GM12878 (cell line): ENCODE measurements around the gene SEC31B. TPM values are rescaled to one million over a fixed set of nuclear protein-coding genes. Genes with fewer than 3 reads are reported as not detected.

Source experiments
- ATAC-seq: fragments of 200-7000 bp; cut with Tn5 transposase; 3 replicates; pipeline ENCODE4 v1.9.1; 2020; ENCODE audit warnings: mild to moderate bottlenecking, moderate library complexity
- BruUV-seq: library from RNA; stranded (reverse); fragments of 400-500 nt; replicated peaks from 2 replicates; lab custom pipeline; 2021; lab: Mats Ljungman, UMichigan
- CTCF ChIA-PET: fragments of 300-600 bp; sonication (Branson Sonifier 250); formaldehyde crosslinking; extraction: SDS; loops from one replicate; lab custom pipeline; 2021; ENCODE audit warnings: inconsistent platforms; lab: Yijun Ruan, JAX
- POLR2A ChIA-PET: fragments of 350-600 bp; formaldehyde crosslinking; extraction: SDS; loops from one replicate; lab custom pipeline; 2021; ENCODE audit warnings: inconsistent platforms; lab: Charles Lee
- RAD21 ChIA-PET: fragments of 300-600 bp; sonication (Branson Sonifier 250); formaldehyde crosslinking; loops from one replicate; lab custom pipeline; 2023; ENCODE audit warnings: antibody characterized with exemption; ENCODE audit not compliant: unreplicated experiment; lab: Charles Lee
- SMC1A ChIA-PET: fragments of 300-600 bp; sonication (Branson Sonifier 250); formaldehyde crosslinking; loops from one replicate; lab custom pipeline; 2023; ENCODE audit not compliant: unreplicated experiment, uncharacterized antibody; lab: Charles Lee
- DNase-seq: peaks from one replicate; pipeline ENCODE4 v3.0.0-alpha.2; 2011; ENCODE audit warnings: low read depth, low spot score
- FAIRE-seq: peaks from 3 replicates; lab custom pipeline; 2011; peaks lifted over from hg19 to GRCh38; lab: Jason Lieb, UNC
- H2AFZ ChIP-seq: 2 replicates; pipeline ENCODE4 v1.6.0; 2011; ENCODE audit warnings: low read depth, low read length, control low read depth; ENCODE audit not compliant: control insufficient read depth
- H3K27ac ChIP-seq: 2 replicates; pipeline ENCODE4 v1.5.1; 2011; ENCODE audit warnings: control low read depth; ENCODE audit not compliant: control insufficient read depth, insufficient read depth
- H3K27me3 ChIP-seq, 2 experiments: replicated peaks in 1 of 2; 2 replicates each; pipeline versions ENCODE4 v1.6.0 to v1.6.1; 2011; ENCODE audit warnings: low read length in 1 of 2; ENCODE audit not compliant: control insufficient read depth in 2 of 2, insufficient read depth in 2 of 2
- H3K36me3 ChIP-seq, 2 experiments: 2 replicates each; pipeline ENCODE4 v1.5.1; 2011; ENCODE audit warnings: low read length in 1 of 2; ENCODE audit not compliant: control insufficient read depth in 2 of 2, insufficient read depth in 2 of 2
- H3K4me1 ChIP-seq: 2 replicates; pipeline ENCODE4 v1.6.1; 2011; ENCODE audit warnings: mild to moderate bottlenecking, low read length, moderate library complexity, mixed read lengths; ENCODE audit not compliant: control insufficient read depth, insufficient read depth
- H3K4me2 ChIP-seq: 2 replicates; pipeline ENCODE4 v1.6.0; 2011; ENCODE audit warnings: control low read depth; ENCODE audit not compliant: control insufficient read depth, insufficient read depth
- H3K4me3 ChIP-seq: fragments of 200-600 bp; sonication (generic); 2 replicates; pipeline ENCODE4 v1.5.1; 2016
- H3K79me2 ChIP-seq: 2 replicates; pipeline ENCODE4 v1.6.0; 2011; ENCODE audit warnings: low read length; ENCODE audit not compliant: control insufficient read depth, insufficient read depth
- H3K9ac ChIP-seq: 2 replicates; pipeline ENCODE4 v1.8.0; 2011; ENCODE audit warnings: low read length, control low read depth, mixed read lengths; ENCODE audit not compliant: control insufficient read depth, insufficient read depth
- H3K9me3 ChIP-seq: replicated peaks from 3 replicates; pipeline ENCODE4 v1.5.1; 2011; ENCODE audit warnings: mild to moderate bottlenecking, low read length; ENCODE audit not compliant: control insufficient read depth, insufficient read depth
- H4K20me1 ChIP-seq: 2 replicates; pipeline ENCODE4 v1.6.0; 2011; ENCODE audit not compliant: control insufficient read depth, insufficient read depth
- BACH1 ChIP-seq: fragments of 450-650 bp; IDR thresholded peaks from 2 replicates; pipeline ENCODE4 v1.6.1; 2017; ENCODE audit warnings: mild to moderate bottlenecking, borderline replicate concordance
- GATAD2B ChIP-seq: fragments of 450-650 bp; conservative IDR thresholded peaks from 2 replicates; pipeline ENCODE4 v1.6.1; 2017; ENCODE audit warnings: low read depth, mild to moderate bottlenecking, moderate library complexity
- HDGF ChIP-seq: fragments of 450-650 bp; IDR thresholded peaks from 2 replicates; pipeline ENCODE4 v1.6.1; 2016; ENCODE audit warnings: antibody characterized with exemption
- JUND ChIP-seq: IDR thresholded peaks from 2 replicates; pipeline ENCODE4 v1.6.1; 2012; ENCODE audit warnings: low read depth, mild to moderate bottlenecking, low read length, improper control_type of control experiment, moderate library complexity
- KDM1A ChIP-seq: fragments of 200-600 bp; sonication (generic); IDR thresholded peaks from 2 replicates; pipeline ENCODE4 v1.6.1; 2016; ENCODE audit warnings: borderline replicate concordance
- MTA2 ChIP-seq: fragments of 450-650 bp; IDR thresholded peaks from 2 replicates; pipeline ENCODE4 v1.6.1; 2016; ENCODE audit warnings: low read depth, mild to moderate bottlenecking, moderate library complexity
- MYB ChIP-seq: fragments of 150-350 bp; IDR thresholded peaks from 2 replicates; pipeline ENCODE4 v1.6.1; 2014; ENCODE audit warnings: mild to moderate bottlenecking, low read depth, low read length, borderline replicate concordance
- POU2F2 ChIP-seq: IDR thresholded peaks from 3 replicates; pipeline ENCODE4 v1.6.1; 2011; ENCODE audit warnings: low read depth, mild to moderate bottlenecking, low read length, borderline replicate concordance
- RFX5 ChIP-seq: IDR thresholded peaks from 2 replicates; pipeline ENCODE4 v1.6.1; 2011; ENCODE audit warnings: low read depth, low read length, improper control_type of control experiment
- RUNX3 ChIP-seq: IDR thresholded peaks from 2 replicates; pipeline ENCODE4 v1.6.1; 2012; ENCODE audit warnings: low read length, inconsistent platforms
- SMAD1 ChIP-seq: fragments of 450-650 bp; IDR thresholded peaks from 2 replicates; pipeline ENCODE4 v1.6.1; 2018; ENCODE audit warnings: mild to moderate bottlenecking, low read depth; ENCODE audit not compliant: partially characterized antibody
- SMC3 ChIP-seq: IDR thresholded peaks from 2 replicates; pipeline ENCODE4 v1.6.1; 2011; ENCODE audit warnings: low read length, improper control_type of control experiment, borderline replicate concordance
- SUPT20H ChIP-seq: IDR thresholded peaks from 2 replicates; pipeline ENCODE4 v1.6.1; 2011; ENCODE audit warnings: low read depth, mild to moderate bottlenecking, low read length, moderate library complexity, borderline replicate concordance; ENCODE audit not compliant: control insufficient read depth
- WGBS: methylation state at CpG from one replicate; pipeline ENCODE4 v1.1.6; 2016; ENCODE audit warnings: low lambda C conversion rate; ENCODE audit not compliant: insufficient replicate concordance, insufficient coverage; ENCODE audit errors: missing lambda C conversion rate; 5-methylcytosine and 5-hydroxymethylcytosine counted together
- in situ Hi-C: fragments of 300-500 bp; cut with MboI; formaldehyde crosslinking; loops from 9 replicates; pipeline ENCODE4 v1.14.3; 2018; ENCODE audit warnings: mixed read lengths
- intact Hi-C: fragments of 100-400 bp; cut with micrococcal nuclease; formaldehyde crosslinking; loops from one replicate; pipeline ENCODE4 v1.14.2; 2022; ENCODE audit not compliant: unreplicated experiment
- polyA plus RNA-seq, 11 experiments: library from polyadenylated mRNA; depleted of rRNA in 4 of 11; unstranded in 6 of 11; stranded (reverse) in 5 of 11; fragments of >200 nt; fragmentation: Nextera tagmentation in 4 of 11; fragmentation: Illumina TruSeq in 1 of 11; extraction: Ambion mirVana in 4 of 11; extraction: Trizol in 1 of 11; gene quantifications; 1 replicate in 1 of 11; 2 replicates in 10 of 11; pipeline versions ENCODE4 v1.2.1 to v1.2.3, GENCODE V29; 2011 to 2016; ENCODE audit warnings: inconsistent platforms in 2 of 11, missing spikeins in 2 of 11, low read depth in 1 of 11
- total RNA-seq, 4 experiments: library from RNA; depleted of rRNA in 3 of 4; stranded (reverse); fragments of >200 nt in 3 of 4; fragmentation: Illumina TruSeq in 1 of 4; extraction: Trizol in 1 of 4; gene quantifications; 2 replicates each; pipeline versions ENCODE4 v1.2.1 to v1.2.3, GENCODE V29; 2013 to 2021
- TF ChIP-seq, protein P1 (sequence below): IDR thresholded peaks from 2 replicates; pipeline ENCODE4 v1.6.1; 2012; ENCODE audit warnings: low read depth, low read length, improper control_type of control experiment
- TF ChIP-seq, protein P2 (sequence below): fragments of 150-350 bp; IDR thresholded peaks from 2 replicates; pipeline ENCODE4 v1.6.1; 2014; ENCODE audit warnings: mild to moderate bottlenecking, low read depth, low read length

The SEC31B gene
- total and polyA plus RNA-seq, 10 of the 15 experiments (the other 5 are each of a cell fraction or from before 2014, with no cell fraction given): 3.4 to 24.3 (median 9.9) TPM

DNA sequence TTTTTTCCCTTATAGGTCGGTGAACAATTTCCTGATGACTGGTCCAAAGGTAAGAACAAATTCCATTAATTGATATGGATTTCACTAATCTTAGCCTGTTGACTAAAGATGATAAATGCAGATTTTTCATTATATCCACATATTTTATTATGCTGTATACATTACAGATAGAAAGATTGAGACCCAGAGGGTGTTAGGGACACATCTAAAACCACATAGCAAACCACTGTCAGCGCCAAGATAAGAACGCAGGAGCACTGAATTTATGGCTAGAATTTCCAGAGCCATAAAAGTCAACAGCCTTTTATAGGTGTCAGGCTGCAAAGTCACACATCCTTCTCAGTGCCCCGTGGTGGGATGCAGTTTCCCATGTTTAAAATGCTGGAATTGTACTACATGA lies 40.6 kb downstream of the SEC31B start:
- in situ Hi-C loops (no loop called here), intact Hi-C loops (no loop called here)
- H4K20me1 ChIP-seq: peaks cover 2% of the 10 kb centered on the region; the same call in 1 of the 2 replicates
- DNase-seq: no peak
- H3K4me2 ChIP-seq: no peak overlapping the region
- CTCF ChIA-PET: interaction anchor here (0.6 to 5.5 kb wide), 3 partner anchors 12 to 46 kb away, joined by 3 to 49 read pairs (median 4); no protein-coding TSS in a partner anchor
- no peak overlapping the region for H3K4me3 ChIP-seq
- H3K9ac ChIP-seq: no peak overlapping the region
- peaks cover 5% of the 10 kb centered on the region for H3K4me1 ChIP-seq
- SMC1A ChIA-PET: interaction anchor here (1.0 kb wide), 1 partner anchor 46 kb away, joined by 4 read pairs; no protein-coding TSS in a partner anchor
- no TSS peak for BruUV-seq
- H2AFZ ChIP-seq: no peak overlapping the region
- H3K79me2 ChIP-seq: no peaks in the 10 kb centered on the region
- no peak for FAIRE-seq
- POLR2A ChIA-PET: interaction anchor here (0.6 to 0.7 kb wide), 3 partner anchors 9 to 472 kb away, joined by 3 to 5 read pairs (median 4); no protein-coding TSS in a partner anchor
- peaks cover 0 to 6% of the 10 kb centered on the region in 2 experiments; a peak in 1 of 4 replicates for H3K27me3 ChIP-seq
- 29% methylated on average over 4 of the region's 4 CpGs for WGBS
- RAD21 ChIA-PET: no interaction called here
- no peaks in the 10 kb centered on the region for H3K36me3 ChIP-seq
- H3K27ac ChIP-seq: no peak overlapping the region
- TF ChIP-seq RFX5: no peak
- no peak for TF ChIP-seq KDM1A
- TF ChIP-seq GATAD2B: no peak
- TF ChIP-seq, all 136 proteins: peak for 0
- ATAC-seq: no peak
- H3K9me3 ChIP-seq: no peaks in the 10 kb centered on the region

DNA sequence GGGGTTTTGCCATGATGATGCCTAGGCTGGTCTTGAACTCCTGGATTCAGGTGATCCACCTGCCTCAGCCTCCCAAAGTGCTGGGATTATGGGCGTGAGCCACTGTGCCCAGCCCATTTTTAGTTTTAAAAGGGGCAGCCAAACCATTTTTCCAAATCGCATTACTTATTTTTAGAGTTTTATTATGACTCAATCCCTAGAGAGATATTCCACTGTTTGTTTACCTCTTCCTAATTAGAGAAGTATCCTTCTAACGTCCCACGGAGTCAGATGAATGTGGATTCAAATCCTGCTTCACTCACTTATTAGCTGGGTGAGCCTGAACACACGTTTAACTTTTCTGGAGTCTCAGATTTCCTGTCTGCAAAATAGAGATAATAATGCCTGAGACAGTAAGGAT lies 41.7 kb downstream of the SEC31B start:
- H3K9me3 ChIP-seq: no peaks in the 10 kb centered on the region
- no peaks in the 10 kb centered on the region for H3K36me3 ChIP-seq
- ChIA-PET SMC1A (no interaction called here), POLR2A (interaction anchor here (0.6 kb wide), 1 partner anchor 77 kb away, joined by 4 read pairs; no protein-coding TSS in a partner anchor), CTCF (interaction anchor here (1.9 kb wide), 1 partner anchor 41 kb away, joined by 6 read pairs; no protein-coding TSS in a partner anchor), RAD21 (no interaction called here)
- BruUV-seq: no TSS peak
- WGBS: 22% methylated on average over 5 of the region's 5 CpGs
- no peak overlapping the region for H2AFZ ChIP-seq
- H3K79me2 ChIP-seq: no peaks in the 10 kb centered on the region
- in situ Hi-C loops (no loop called here), intact Hi-C loops (no loop called here)
- H3K27me3 ChIP-seq: peaks cover 0 to 6% of the 10 kb centered on the region in 2 experiments; a peak in 1 of 4 replicates
- H3K27ac ChIP-seq: no peak overlapping the region
- DNase-seq (no peak), ATAC-seq (no peak), FAIRE-seq (no peak)
- H3K4me1 ChIP-seq: peaks cover 5% of the 10 kb centered on the region
- peaks cover 2% of the 10 kb centered on the region; the same call in 1 of the 2 replicates for H4K20me1 ChIP-seq
- H3K4me3 ChIP-seq: no peak overlapping the region
- H3K9ac ChIP-seq: no peak overlapping the region
- no peak overlapping the region for H3K4me2 ChIP-seq
- TF ChIP-seq SMC3 (no peak), BACH1 (no peak), RUNX3 (no peak), MTA2 (no peak), SUPT20H (no peak), JUND (no peak), MYB (no peak), GATAD2B (no peak), POU2F2 (no peak), HDGF (no peak), SMAD1 (no peak)
- TF ChIP-seq, protein P1, sequence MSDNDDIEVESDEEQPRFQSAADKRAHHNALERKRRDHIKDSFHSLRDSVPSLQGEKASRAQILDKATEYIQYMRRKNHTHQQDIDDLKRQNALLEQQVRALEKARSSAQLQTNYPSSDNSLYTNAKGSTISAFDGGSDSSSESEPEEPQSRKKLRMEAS: no peak
- TF ChIP-seq, protein P2, sequence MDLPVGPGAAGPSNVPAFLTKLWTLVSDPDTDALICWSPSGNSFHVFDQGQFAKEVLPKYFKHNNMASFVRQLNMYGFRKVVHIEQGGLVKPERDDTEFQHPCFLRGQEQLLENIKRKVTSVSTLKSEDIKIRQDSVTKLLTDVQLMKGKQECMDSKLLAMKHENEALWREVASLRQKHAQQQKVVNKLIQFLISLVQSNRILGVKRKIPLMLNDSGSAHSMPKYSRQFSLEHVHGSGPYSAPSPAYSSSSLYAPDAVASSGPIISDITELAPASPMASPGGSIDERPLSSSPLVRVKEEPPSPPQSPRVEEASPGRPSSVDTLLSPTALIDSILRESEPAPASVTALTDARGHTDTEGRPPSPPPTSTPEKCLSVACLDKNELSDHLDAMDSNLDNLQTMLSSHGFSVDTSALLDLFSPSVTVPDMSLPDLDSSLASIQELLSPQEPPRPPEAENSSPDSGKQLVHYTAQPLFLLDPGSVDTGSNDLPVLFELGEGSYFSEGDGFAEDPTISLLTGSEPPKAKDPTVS: no peak
